ENCODE data around the gene MAP7.

DNA sequence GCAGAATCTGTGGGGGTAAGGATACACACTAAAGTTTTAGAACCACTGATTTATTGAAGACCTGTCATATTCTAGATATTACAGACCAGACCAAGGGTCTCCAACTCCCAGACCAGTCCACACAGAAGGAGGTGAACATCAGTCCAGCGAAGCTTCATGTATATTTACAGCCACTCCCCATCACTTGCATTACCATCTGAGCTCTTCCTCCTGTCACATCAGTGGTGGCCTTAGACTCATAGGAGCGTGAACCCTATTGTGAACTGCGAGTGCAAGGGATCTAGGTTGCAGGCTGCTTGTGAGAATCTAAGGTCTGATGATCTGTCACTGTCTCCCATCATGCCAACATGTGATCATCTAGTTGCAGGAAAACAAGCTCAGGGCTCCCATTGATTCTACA lies 255.6 kb downstream of the MAP7 start:
- no peak for TF ChIP-seq EZH2 (IDR thresholded peaks at IDR 0.05; ENCODE audit: insufficient read depth, poor library complexity, severe bottlenecking)
- no peak for TF ChIP-seq EZH2phosphoT487 (IDR thresholded peaks at IDR 0.05; ENCODE audit: insufficient read depth, low read depth)

Measured in GM23248 (cell line).